ENCODE data around the gene FCRL5.

GRCh38 chr1:157497987-157498735, 54.2 kb downstream of the FCRL5 start:
- TF ChIP-seq CTCF (IDR thresholded peaks at IDR 0.05; ENCODE audit: insufficient read depth, low read length) = no peak
- TF ChIP-seq POLR2AphosphoS5 (IDR thresholded peaks at IDR 0.05; ENCODE audit: low read depth) = no peak

All from HL-60 (cell line).